HG03520 (cell line): Measurements from ENCODE around the gene GRAP.
"Not testable (repeated sequence)": the region's sequence is repeated elsewhere in the genome, so short reads cannot be mapped to it uniquely, and the experiment has no call there.

Source experiments
- ATAC-seq: cut with Tn5 transposase; IDR thresholded peaks from one replicate; pipeline ENCODE4 v1.9.1; 2021; ENCODE audit warnings: mild to moderate bottlenecking, moderate library complexity; ENCODE audit not compliant: unreplicated experiment

GRAP gene

GRCh38 chr17:19043032-19043431 lies 3.7 kb downstream of the GRAP start:
- not testable (repeated sequence) for ATAC-seq

GRCh38 chr17:19042369-19042768 lies 4.4 kb downstream of the GRAP start:
- not testable (repeated sequence) for ATAC-seq

GRCh38 chr17:19041871-19042270 lies 4.9 kb downstream of the GRAP start:
- ATAC-seq = not testable (repeated sequence)

- ATAC-seq = not testable (repeated sequence)
Observed at GRCh38 chr17:19040350-19040749, 6.4 kb downstream of the GRAP start.

GRCh38 chr17:19038730-19039129 lies 8.0 kb downstream of the GRAP start:
- ATAC-seq = not testable (repeated sequence)

- ATAC-seq = not testable (repeated sequence)
Observed at GRCh38 chr17:19038007-19038406, 8.8 kb downstream of the GRAP start.

- ATAC-seq = not testable (repeated sequence)
Observed at GRCh38 chr17:19037547-19037946, 9.2 kb downstream of the GRAP start.

- ATAC-seq = not testable (repeated sequence)
Observed at GRCh38 chr17:19036186-19036585, 10.6 kb downstream of the GRAP start.

GRCh38 chr17:19032377-19032988 lies 14.3 kb downstream of the GRAP start:
- ATAC-seq = peak; percentile 42

- ATAC-seq = peak; percentile 40
Observed at GRCh38 chr17:19031729-19032128, 15.0 kb downstream of the GRAP start.

- not testable (repeated sequence) for ATAC-seq
Observed at GRCh38 chr17:19030771-19031449, 15.8 kb downstream of the GRAP start.

GRCh38 chr17:19029740-19030139 lies 17.0 kb downstream of the GRAP start:
- not testable (repeated sequence) for ATAC-seq

- ATAC-seq = not testable (repeated sequence)
Observed at GRCh38 chr17:19028671-19029070, 18.1 kb downstream of the GRAP start.

- no peak for ATAC-seq
Observed at GRCh38 chr17:19024101-19025078, 22.4 kb downstream of the GRAP start.

- no peak for ATAC-seq
Observed at GRCh38 chr17:19023209-19023999, 23.4 kb downstream of the GRAP start.

GRCh38 chr17:19022747-19023146 lies 24.0 kb downstream of the GRAP start:
- ATAC-seq = no peak

GRCh38 chr17:19022128-19022527 lies 24.6 kb downstream of the GRAP start:
- ATAC-seq = no peak

GRCh38 chr17:19021622-19022083 lies 25.1 kb downstream of the GRAP start:
- no peak for ATAC-seq

GRCh38 chr17:19021011-19021621 lies 25.6 kb downstream of the GRAP start:
- not testable (repeated sequence) for ATAC-seq

- no peak for ATAC-seq
Observed at GRCh38 chr17:19020016-19020415, 26.7 kb downstream of the GRAP start.
